GM12878 (cell line): Measurements from ENCODE around the gene SLC39A11. TPM values are rescaled to one million over a fixed set of nuclear protein-coding genes. Genes with fewer than 3 reads are reported as not detected.
A peak's percentile ranks its signal among the peaks of the same experiment; 100 is the strongest.

ENCODE experiments used
- ATAC-seq: fragments of 200-7000 bp; cut with Tn5 transposase; 3 replicates; pipeline ENCODE4 v1.9.1; 2020; ENCODE audit warnings: mild to moderate bottlenecking, moderate library complexity
- BruUV-seq: library from RNA; stranded (reverse); fragments of 400-500 nt; replicated peaks from 2 replicates; lab custom pipeline; 2021; lab: Mats Ljungman, UMichigan
- CTCF ChIA-PET: fragments of 300-600 bp; sonication (Branson Sonifier 250); formaldehyde crosslinking; extraction: SDS; loops from one replicate; lab custom pipeline; 2021; ENCODE audit warnings: inconsistent platforms; lab: Yijun Ruan, JAX
- POLR2A ChIA-PET: fragments of 350-600 bp; formaldehyde crosslinking; extraction: SDS; loops from one replicate; lab custom pipeline; 2021; ENCODE audit warnings: inconsistent platforms; lab: Charles Lee
- RAD21 ChIA-PET: fragments of 300-600 bp; sonication (Branson Sonifier 250); formaldehyde crosslinking; loops from one replicate; lab custom pipeline; 2023; ENCODE audit warnings: antibody characterized with exemption; ENCODE audit not compliant: unreplicated experiment; lab: Charles Lee
- SMC1A ChIA-PET: fragments of 300-600 bp; sonication (Branson Sonifier 250); formaldehyde crosslinking; loops from one replicate; lab custom pipeline; 2023; ENCODE audit not compliant: unreplicated experiment, uncharacterized antibody; lab: Charles Lee
- DNase-seq: peaks from one replicate; pipeline ENCODE4 v3.0.0-alpha.2; 2011; ENCODE audit warnings: low read depth, low spot score
- FAIRE-seq: peaks from 3 replicates; lab custom pipeline; 2011; peaks lifted over from hg19 to GRCh38; lab: Jason Lieb, UNC
- H2AFZ ChIP-seq: 2 replicates; pipeline ENCODE4 v1.6.0; 2011; ENCODE audit warnings: low read depth, low read length, control low read depth; ENCODE audit not compliant: control insufficient read depth
- H3K27ac ChIP-seq: 2 replicates; pipeline ENCODE4 v1.5.1; 2011; ENCODE audit warnings: control low read depth; ENCODE audit not compliant: control insufficient read depth, insufficient read depth
- H3K27me3 ChIP-seq, 2 experiments: replicated peaks in 1 of 2; 2 replicates each; pipeline versions ENCODE4 v1.6.0 to v1.6.1; 2011; ENCODE audit warnings: low read length in 1 of 2; ENCODE audit not compliant: control insufficient read depth in 2 of 2, insufficient read depth in 2 of 2
- H3K36me3 ChIP-seq, 2 experiments: 2 replicates each; pipeline ENCODE4 v1.5.1; 2011; ENCODE audit warnings: low read length in 1 of 2; ENCODE audit not compliant: control insufficient read depth in 2 of 2, insufficient read depth in 2 of 2
- H3K4me1 ChIP-seq: 2 replicates; pipeline ENCODE4 v1.6.1; 2011; ENCODE audit warnings: mild to moderate bottlenecking, low read length, moderate library complexity, mixed read lengths; ENCODE audit not compliant: control insufficient read depth, insufficient read depth
- H3K4me2 ChIP-seq: 2 replicates; pipeline ENCODE4 v1.6.0; 2011; ENCODE audit warnings: control low read depth; ENCODE audit not compliant: control insufficient read depth, insufficient read depth
- H3K4me3 ChIP-seq: fragments of 200-600 bp; sonication (generic); 2 replicates; pipeline ENCODE4 v1.5.1; 2016
- H3K79me2 ChIP-seq: 2 replicates; pipeline ENCODE4 v1.6.0; 2011; ENCODE audit warnings: low read length; ENCODE audit not compliant: control insufficient read depth, insufficient read depth
- H3K9ac ChIP-seq: 2 replicates; pipeline ENCODE4 v1.8.0; 2011; ENCODE audit warnings: low read length, control low read depth, mixed read lengths; ENCODE audit not compliant: control insufficient read depth, insufficient read depth
- H3K9me3 ChIP-seq: replicated peaks from 3 replicates; pipeline ENCODE4 v1.5.1; 2011; ENCODE audit warnings: mild to moderate bottlenecking, low read length; ENCODE audit not compliant: control insufficient read depth, insufficient read depth
- H4K20me1 ChIP-seq: 2 replicates; pipeline ENCODE4 v1.6.0; 2011; ENCODE audit not compliant: control insufficient read depth, insufficient read depth
- CHD1 ChIP-seq: IDR thresholded peaks from 2 replicates; pipeline ENCODE4 v1.6.1; 2012; ENCODE audit warnings: low read depth, low read length, improper control_type of control experiment
- E2F8 ChIP-seq: fragments of 450-650 bp; IDR thresholded peaks from 2 replicates; pipeline ENCODE4 v1.6.1; 2018; ENCODE audit warnings: mild to moderate bottlenecking, low read depth, moderate library complexity; ENCODE audit not compliant: partially characterized antibody
- GABPA ChIP-seq: IDR thresholded peaks from 2 replicates; pipeline ENCODE4 v1.6.1; 2014; ENCODE audit warnings: antibody characterized with exemption, low read depth, mild to moderate bottlenecking, inconsistent platforms
- KLF5 ChIP-seq: fragments of 450-650 bp; IDR thresholded peaks from 2 replicates; pipeline ENCODE4 v1.6.1; 2014; ENCODE audit warnings: mild to moderate bottlenecking; ENCODE audit not compliant: partially characterized antibody
- RUNX3 ChIP-seq: IDR thresholded peaks from 2 replicates; pipeline ENCODE4 v1.6.1; 2012; ENCODE audit warnings: low read length, inconsistent platforms
- SKIL ChIP-seq: fragments of 450-650 bp; IDR thresholded peaks from 2 replicates; pipeline ENCODE4 v1.6.1; 2017; ENCODE audit warnings: mild to moderate bottlenecking, low read depth, inconsistent platforms; ENCODE audit not compliant: poor library complexity, severe bottlenecking
- SMC3 ChIP-seq: IDR thresholded peaks from 2 replicates; pipeline ENCODE4 v1.6.1; 2011; ENCODE audit warnings: low read length, improper control_type of control experiment, borderline replicate concordance
- TBL1XR1 ChIP-seq: IDR thresholded peaks from 2 replicates; pipeline ENCODE4 v1.6.1; 2012; ENCODE audit warnings: low read depth, low read length, improper control_type of control experiment
- ZBTB11 ChIP-seq: fragments of 450-650 bp; formaldehyde crosslinking; IDR thresholded peaks from 2 replicates; pipeline ENCODE4 v1.5.0; 2022; ENCODE audit warnings: mild to moderate bottlenecking, missing genetic modification characterization
- WGBS: methylation state at CpG from one replicate; pipeline ENCODE4 v1.1.6; 2016; ENCODE audit warnings: low lambda C conversion rate; ENCODE audit not compliant: insufficient replicate concordance, insufficient coverage; ENCODE audit errors: missing lambda C conversion rate; 5-methylcytosine and 5-hydroxymethylcytosine counted together
- in situ Hi-C: fragments of 300-500 bp; cut with MboI; formaldehyde crosslinking; loops from 9 replicates; pipeline ENCODE4 v1.14.3; 2018; ENCODE audit warnings: mixed read lengths
- intact Hi-C: fragments of 100-400 bp; cut with micrococcal nuclease; formaldehyde crosslinking; loops from one replicate; pipeline ENCODE4 v1.14.2; 2022; ENCODE audit not compliant: unreplicated experiment
- polyA plus RNA-seq, 11 experiments: library from polyadenylated mRNA; depleted of rRNA in 4 of 11; unstranded in 6 of 11; stranded (reverse) in 5 of 11; fragments of >200 nt; fragmentation: Nextera tagmentation in 4 of 11; fragmentation: Illumina TruSeq in 1 of 11; extraction: Ambion mirVana in 4 of 11; extraction: Trizol in 1 of 11; gene quantifications; 1 replicate in 1 of 11; 2 replicates in 10 of 11; pipeline versions ENCODE4 v1.2.1 to v1.2.3, GENCODE V29; 2011 to 2016; ENCODE audit warnings: inconsistent platforms in 2 of 11, missing spikeins in 2 of 11, low read depth in 1 of 11
- total RNA-seq, 4 experiments: library from RNA; depleted of rRNA in 3 of 4; stranded (reverse); fragments of >200 nt in 3 of 4; fragmentation: Illumina TruSeq in 1 of 4; extraction: Trizol in 1 of 4; gene quantifications; 2 replicates each; pipeline versions ENCODE4 v1.2.1 to v1.2.3, GENCODE V29; 2013 to 2021

SLC39A11 gene
- total and polyA plus RNA-seq, 10 of the 15 experiments (the other 5 are each of a cell fraction or from before 2014, with no cell fraction given) = 8.6 to 23.8 (median 14.0) TPM

GRCh38 chr17:73105431-73105830 lies 12.9 kb upstream of the SLC39A11 start:
- H3K79me2 ChIP-seq = no peaks in the 10 kb centered on the region
- H3K4me1 ChIP-seq = no peaks in the 10 kb centered on the region
- TF ChIP-seq RUNX3 (0 out of 2 replicates have a peak, but pooled peaks have one; percentile 10), SKIL (no peak)
- RAD21 ChIA-PET = no interaction called here
- ATAC-seq (no peak), FAIRE-seq (no peak), DNase-seq (no peak)
- in situ Hi-C loops = no loop called here
- no TSS peak for BruUV-seq
- 6% methylated on average over 1 of the region's 1 CpG for WGBS
- H3K9ac ChIP-seq = no peak overlapping the region
- SMC1A ChIA-PET = no interaction called here
- H3K4me2 ChIP-seq = no peak overlapping the region
- H2AFZ ChIP-seq = no peak overlapping the region
- no peak overlapping the region for H3K27ac ChIP-seq
- no peaks in the 10 kb centered on the region for H4K20me1 ChIP-seq
- H3K36me3 ChIP-seq = no peaks in the 10 kb centered on the region
- no peaks in the 10 kb centered on the region for H3K27me3 ChIP-seq
- H3K4me3 ChIP-seq = no peak overlapping the region
- POLR2A ChIA-PET = no interaction called here
- CTCF ChIA-PET = interaction anchor here (0.6 kb wide), 1 partner anchor 1124 kb away, joined by 3 read pairs; no protein-coding TSS in a partner anchor
- intact Hi-C loops = no loop called here
- no peaks in the 10 kb centered on the region for H3K9me3 ChIP-seq

GRCh38 chr17:73104450-73104849 lies 12.0 kb upstream of the SLC39A11 start:
- POLR2A ChIA-PET = no interaction called here
- no TSS peak for BruUV-seq
- Histone ChIP-seq H2AFZ (no peak overlapping the region), H3K36me3 (no peaks in the 10 kb centered on the region), H3K27ac (no peak overlapping the region), H3K27me3 (no peaks in the 10 kb centered on the region), H3K79me2 (no peaks in the 10 kb centered on the region), H3K9ac (no peak overlapping the region), H3K4me3 (no peak overlapping the region), H3K9me3 (no peaks in the 10 kb centered on the region), H3K4me2 (no peak overlapping the region), H4K20me1 (no peaks in the 10 kb centered on the region), H3K4me1 (no peaks in the 10 kb centered on the region)
- no peak for ATAC-seq
- no peak for FAIRE-seq
- intact Hi-C loops = no loop called here
- no peak for DNase-seq
- RAD21 ChIA-PET = no interaction called here
- WGBS = 82% methylated on average over 3 of the region's 3 CpGs
- CTCF ChIA-PET = no interaction called here
- SMC1A ChIA-PET = no interaction called here
- in situ Hi-C loops = no loop called here
- TF ChIP-seq SMC3 = no peak
- no peak for TF ChIP-seq CHD1
- no peak for TF ChIP-seq TBL1XR1
- TF ChIP-seq GABPA = no peak
- no peak for TF ChIP-seq E2F8
- TF ChIP-seq ZBTB11 = no peak
- TF ChIP-seq KLF5 = no peak
